Adipocyte (in vitro differentiated cells): ENCODE results near the gene ABCG1.

Experiments used
- DNase-seq: peaks from one replicate; pipeline ENCODE4 v3.0.0-alpha.2; 2015; ENCODE audit warnings: low read depth
- H3K27me3 ChIP-seq: replicated peaks from 2 replicates; pipeline ENCODE4 v1.7.0; 2013; ENCODE audit warnings: mild to moderate bottlenecking, low read length, moderate library complexity; ENCODE audit not compliant: control insufficient read depth, insufficient read depth
- H3K36me3 ChIP-seq: 2 replicates; pipeline ENCODE4 v1.7.0; 2013; ENCODE audit warnings: low read length, mild to moderate bottlenecking, moderate library complexity; ENCODE audit not compliant: control insufficient read depth, insufficient read depth, severe bottlenecking
- H3K4me1 ChIP-seq: 2 replicates; pipeline ENCODE4 v1.7.0; 2013; ENCODE audit warnings: mild to moderate bottlenecking, low read length, moderate library complexity; ENCODE audit not compliant: control insufficient read depth, insufficient read depth
- H3K4me3 ChIP-seq: 2 replicates; pipeline ENCODE4 v1.7.0; 2013; ENCODE audit warnings: mild to moderate bottlenecking, low read length, moderate library complexity
- H3K9ac ChIP-seq: 2 replicates; pipeline ENCODE4 v1.7.0; 2013; ENCODE audit warnings: mild to moderate bottlenecking, low read length, moderate library complexity
- H3K9me3 ChIP-seq: 2 replicates; pipeline ENCODE4 v1.7.0; 2013; ENCODE audit warnings: mild to moderate bottlenecking, low read length, moderate library complexity; ENCODE audit not compliant: control insufficient read depth

Gene ABCG1

GRCh38 chr21:42315296-42315891 is 96.5 kb downstream of the ABCG1 start, which contains the start of gene TFF3:
Gene TFF3 (minus strand): TSS chr21:42315409. CDS start chr21:42315374, 35 bp downstream.
- Histone ChIP-seq H3K4me3 (no peak within 1 kb of the TSS), H3K4me1 (no peaks in the 10 kb centered on the region), H3K36me3 (no peaks in the 10 kb centered on the region), H3K9me3 (no peaks in the 10 kb centered on the region), H3K27me3 (peaks cover 50% of the 10 kb centered on the region), H3K9ac (no peak within 1 kb of the TSS)
- DNase-seq, result no peak

GRCh38 chr21:42316891-42317290 is 98.0 kb downstream of the ABCG1 start:
- no peak overlapping the region for H3K4me3 ChIP-seq
- peaks cover 47% of the 10 kb centered on the region for H3K27me3 ChIP-seq
- no peaks in the 10 kb centered on the region for H3K4me1 ChIP-seq
- H3K36me3 ChIP-seq, result no peaks in the 10 kb centered on the region
- no peak overlapping the region for H3K9ac ChIP-seq
- H3K9me3 ChIP-seq, result no peaks in the 10 kb centered on the region
- no peak for DNase-seq

DNA sequence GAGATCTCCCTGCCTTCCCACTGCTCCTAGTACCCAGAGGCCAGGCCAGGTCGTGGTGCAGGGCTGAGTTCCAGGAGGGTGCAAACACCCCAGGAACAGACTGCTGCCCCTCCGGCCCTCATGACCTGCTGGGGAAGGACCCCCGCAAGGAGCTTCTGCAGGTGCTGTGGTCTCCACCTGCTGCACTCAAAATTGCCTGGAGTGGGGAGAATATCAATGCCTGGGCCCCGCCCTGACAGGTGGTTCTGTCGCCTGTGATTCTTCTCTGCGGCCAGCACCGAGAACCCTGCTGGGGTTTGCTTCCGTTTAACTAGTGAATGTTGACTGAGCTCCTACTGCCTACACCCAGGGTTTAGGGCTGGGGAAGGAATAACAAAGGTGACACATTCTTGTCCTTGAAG is 98.4 kb downstream of the ABCG1 start:
- H3K4me1 ChIP-seq, result no peaks in the 10 kb centered on the region
- H3K36me3 ChIP-seq, result no peaks in the 10 kb centered on the region
- H3K27me3 ChIP-seq, result peaks cover 47% of the 10 kb centered on the region
- no peaks in the 10 kb centered on the region for H3K9me3 ChIP-seq
- no peak for DNase-seq
- H3K9ac ChIP-seq, result no peak overlapping the region
- no peak overlapping the region for H3K4me3 ChIP-seq

DNA sequence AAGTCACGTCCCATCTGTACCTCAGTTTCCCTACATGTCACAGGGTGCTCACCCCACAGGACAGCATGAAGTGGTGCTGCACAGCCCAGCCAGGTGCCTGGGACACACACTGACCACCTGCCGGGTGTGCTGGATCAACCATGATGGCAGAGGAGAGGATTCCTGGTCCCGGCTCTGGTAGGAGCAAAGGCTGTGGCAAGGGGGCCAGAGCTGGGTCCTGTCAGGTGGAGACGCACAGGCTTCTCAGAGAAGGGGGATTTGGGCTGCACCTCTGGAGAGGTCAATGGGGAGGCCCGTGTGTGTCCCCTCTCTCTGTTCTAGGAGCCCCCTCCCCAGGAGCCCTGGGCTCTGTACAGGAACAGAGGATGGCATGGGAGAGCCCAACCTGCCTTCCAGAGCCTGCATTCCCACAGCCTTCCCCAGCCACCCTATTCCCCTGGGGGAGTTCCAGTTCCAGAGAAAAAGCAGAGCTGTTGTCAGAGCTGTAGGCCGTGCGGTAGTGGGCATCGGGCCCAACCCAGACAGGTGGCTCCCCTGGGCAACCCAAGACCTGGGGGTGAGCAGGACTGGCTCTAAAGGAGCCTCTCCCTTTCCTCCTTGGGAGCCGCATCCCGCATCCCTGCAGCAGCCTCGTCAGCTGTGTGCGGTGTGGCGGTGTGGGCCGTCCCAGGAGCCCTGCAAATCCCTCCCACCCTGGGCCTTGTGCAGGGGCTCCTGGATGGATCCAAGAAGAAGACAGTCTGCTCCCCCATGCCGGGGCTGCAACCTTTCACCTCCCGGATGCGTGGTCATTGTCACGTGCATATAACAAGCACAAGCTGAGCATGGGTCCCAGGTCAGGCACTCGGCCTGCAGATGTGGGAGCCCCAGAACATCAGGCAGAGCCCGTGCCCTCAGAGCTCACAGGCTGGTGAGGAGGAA is 99.1 kb downstream of the ABCG1 start:
- H3K4me3 ChIP-seq, result no peak overlapping the region
- H3K36me3 ChIP-seq, result no peaks in the 10 kb centered on the region
- no peak overlapping the region for H3K9ac ChIP-seq
- peaks cover 52% of the 10 kb centered on the region for H3K27me3 ChIP-seq
- DNase-seq, result no peak
- H3K9me3 ChIP-seq, result no peaks in the 10 kb centered on the region
- no peaks in the 10 kb centered on the region for H3K4me1 ChIP-seq

DNA sequence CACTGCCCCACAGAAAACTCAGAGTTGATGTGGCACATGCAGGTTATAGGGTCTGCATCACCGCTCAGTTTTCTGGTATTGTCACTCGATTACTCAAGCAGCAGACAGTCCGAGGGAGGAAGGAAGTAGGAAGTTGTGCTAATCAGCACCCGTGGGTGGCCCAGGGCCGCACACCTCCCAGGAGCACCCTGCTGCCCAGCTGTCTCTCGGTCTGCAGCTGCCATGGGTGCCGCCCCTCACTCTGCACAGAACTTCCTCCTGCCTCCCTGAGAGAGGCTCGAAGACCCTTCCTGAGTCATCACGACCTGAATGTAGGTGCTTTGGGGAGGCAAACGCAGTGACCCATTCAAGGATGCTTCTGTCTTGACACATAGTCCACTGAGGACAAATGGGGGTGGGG is 100.4 kb downstream of the ABCG1 start:
- DNase-seq, result no peak
- Histone ChIP-seq H3K9me3 (no peaks in the 10 kb centered on the region), H3K36me3 (no peaks in the 10 kb centered on the region), H3K27me3 (peaks cover 53% of the 10 kb centered on the region), H3K9ac (no peak overlapping the region), H3K4me1 (no peaks in the 10 kb centered on the region), H3K4me3 (no peak overlapping the region)

GRCh38 chr21:42319851-42320572 is 101.1 kb downstream of the ABCG1 start:
- H3K4me1 ChIP-seq, result no peaks in the 10 kb centered on the region

GRCh38 chr21:42320791-42321190 is 101.9 kb downstream of the ABCG1 start:
- Histone ChIP-seq H3K9me3 (peaks cover 6% of the 10 kb centered on the region), H3K27me3 (peaks cover 58% of the 10 kb centered on the region), H3K36me3 (no peaks in the 10 kb centered on the region), H3K4me3 (no peak overlapping the region), H3K4me1 (no peaks in the 10 kb centered on the region), H3K9ac (no peak overlapping the region)
- DNase-seq, result no peak

More at GRCh38 chr21:42319851-42320572, 101.1 kb downstream of the ABCG1 start:
- H3K27me3 ChIP-seq, result peaks cover 53% of the 10 kb centered on the region
- no peaks in the 10 kb centered on the region for H3K9me3 ChIP-seq
- no peaks in the 10 kb centered on the region for H3K36me3 ChIP-seq
- no peak overlapping the region for H3K9ac ChIP-seq
- H3K4me3 ChIP-seq, result no peak overlapping the region
- no peak for DNase-seq

DNA sequence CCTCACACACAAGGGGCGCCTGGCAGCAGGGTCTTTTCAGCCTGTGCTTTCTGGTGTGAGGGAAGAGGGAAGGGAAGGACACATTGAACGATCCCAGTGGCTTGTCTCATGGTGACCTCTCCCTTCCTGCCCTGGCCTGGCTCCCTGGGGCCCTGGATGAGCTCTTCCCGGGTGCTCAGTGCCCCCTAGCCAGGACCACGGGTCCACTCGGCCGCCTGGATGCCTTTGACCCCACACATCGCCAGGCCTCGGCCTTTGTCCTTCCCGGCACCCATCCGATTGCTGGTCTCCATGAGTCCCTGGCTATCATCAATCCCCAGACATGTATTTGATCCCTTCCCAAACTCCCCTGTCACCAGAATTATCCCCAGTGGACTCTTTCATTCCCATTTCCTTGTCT is 102.3 kb downstream of the ABCG1 start:
- Histone ChIP-seq H3K9me3 (peaks cover 6% of the 10 kb centered on the region), H3K27me3 (peaks cover 57% of the 10 kb centered on the region), H3K4me3 (no peak overlapping the region)

GRCh38 chr21:42321845-42322244 is 102.9 kb downstream of the ABCG1 start:
- H3K27me3 ChIP-seq, result peaks cover 51% of the 10 kb centered on the region
- no peak overlapping the region for H3K4me3 ChIP-seq
- no peaks in the 10 kb centered on the region for H3K4me1 ChIP-seq
- H3K9ac ChIP-seq, result no peak overlapping the region
- peaks cover 6% of the 10 kb centered on the region for H3K9me3 ChIP-seq
- H3K36me3 ChIP-seq, result no peaks in the 10 kb centered on the region
- DNase-seq, result no peak

More for the DNA sequence above, 102.3 kb downstream of the ABCG1 start:
- Histone ChIP-seq H3K36me3 (no peaks in the 10 kb centered on the region), H3K4me1 (no peaks in the 10 kb centered on the region), H3K9ac (no peak overlapping the region)
- no peak for DNase-seq

- Histone ChIP-seq H3K9ac (no peak overlapping the region), H3K4me1 (no peaks in the 10 kb centered on the region), H3K36me3 (no peaks in the 10 kb centered on the region), H3K27me3 (peaks cover 37% of the 10 kb centered on the region), H3K9me3 (peaks cover 6% of the 10 kb centered on the region), H3K4me3 (no peak overlapping the region)
- DNase-seq, result no peak
Measured at GRCh38 chr21:42324896-42325295, 106.0 kb downstream of the ABCG1 start.
